Lower leg skin (tissue), 3 donors: Measurements from ENCODE around the gene DISP3.

ENCODE experiments used
- CTCF ChIP-seq, 3 donors: fragments of 450-650 bp; IDR thresholded peaks; one replicate each; pipeline ENCODE4 v1.5.1; 2016; ENCODE audit warnings: antibody characterized with exemption in 3 of 3, mild to moderate bottlenecking in 3 of 3, moderate library complexity in 2 of 3
- POLR2A ChIP-seq, 2 donors: fragments of 450-650 bp; IDR thresholded peaks; one replicate each; pipeline ENCODE4 v1.6.1; 2016 to 2017; ENCODE audit warnings: antibody characterized with exemption in 2 of 2, mild to moderate bottlenecking in 1 of 2, moderate library complexity in 1 of 2

GRCh38 chr1:11449100-11449403, 29.9 kb upstream of the DISP3 start:
- TF ChIP-seq POLR2A (IDR thresholded peaks at IDR 0.05) (no peak), CTCF (IDR thresholded peaks at IDR 0.05) (no peak)
